ENCODE results near the gene PHACTR4.

DNA sequence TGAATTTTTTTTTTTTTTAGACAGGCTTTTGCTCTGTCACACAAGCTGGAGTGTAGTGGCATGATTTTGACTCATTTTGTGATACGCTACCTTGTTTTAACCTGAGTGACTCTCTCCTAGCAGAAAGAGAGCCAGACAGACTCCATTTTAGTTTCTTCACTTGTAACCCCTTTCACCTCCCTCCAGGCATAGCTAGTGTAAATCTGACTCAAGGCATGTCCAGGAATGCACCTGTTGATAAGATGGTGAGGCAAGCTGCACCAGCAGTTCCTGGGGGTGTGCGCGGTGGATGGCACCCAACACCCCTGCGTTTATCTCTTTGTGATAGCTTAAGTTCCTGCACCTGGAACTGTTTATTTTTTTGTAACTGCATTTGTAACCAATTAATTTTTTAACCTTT is 4.7 kb upstream of the PHACTR4 start:
- no peak for TF ChIP-seq CTCF (IDR thresholded peaks at IDR 0.05)
- TF ChIP-seq POLR2AphosphoS5 (IDR thresholded peaks at IDR 0.05): no peak
- no peak for TF ChIP-seq EP300 (IDR thresholded peaks at IDR 0.05)
